ENCODE measurements around the gene MCRS1.

The MCRS1 gene

GRCh38 chr12:49554266-49554665 is 13.7 kb downstream of the MCRS1 start:
- TF ChIP-seq EZH2phosphoT487 (conservative IDR thresholded peaks at IDR 0.05; ENCODE audit: low read length) (no peak), CTCF (IDR thresholded peaks at IDR 0.05; ENCODE audit: insufficient read depth, low read length, poor library complexity, severe bottlenecking) (no peak)
- H3K9me3 ChIP-seq (ENCODE audit: insufficient read depth, low read length): no peaks in the 10 kb centered on the region
- H3K9ac ChIP-seq (ENCODE audit: low read length): no peak overlapping the region
- no peaks in the 10 kb centered on the region for H4K20me1 ChIP-seq (ENCODE audit: low read depth, low read length)
- H3K27ac ChIP-seq (ENCODE audit: low read depth, low read length): no peak overlapping the region
- no peak overlapping the region for H3K4me2 ChIP-seq (ENCODE audit: low read depth, low read length, poor library complexity, severe bottlenecking)
- no peaks in the 10 kb centered on the region for H3K36me3 ChIP-seq (ENCODE audit: low read length)
- H3K4me3 ChIP-seq (ENCODE audit: insufficient read depth, low read length, poor library complexity, severe bottlenecking): no peak overlapping the region
- no peaks in the 10 kb centered on the region for H3F3A ChIP-seq (ENCODE audit: insufficient read depth)
- no peaks in the 10 kb centered on the region for H3K9me2 ChIP-seq (replicated peaks; ENCODE audit: insufficient read depth, low read length)
- H3K27me3 ChIP-seq (ENCODE audit: low read length): no peaks in the 10 kb centered on the region
- H2AFZ ChIP-seq (ENCODE audit: low read depth, low read length, severe bottlenecking): no peak overlapping the region
- H3K79me2 ChIP-seq (ENCODE audit: insufficient read depth, low read length): no peaks in the 10 kb centered on the region

- H3K9ac ChIP-seq (ENCODE audit: low read length): no peak overlapping the region
- no peaks in the 10 kb centered on the region for H3K9me2 ChIP-seq (replicated peaks; ENCODE audit: insufficient read depth, low read length)
- no peak overlapping the region for H3K4me2 ChIP-seq (ENCODE audit: low read depth, low read length, poor library complexity, severe bottlenecking)
- no peak overlapping the region for H3K27ac ChIP-seq (ENCODE audit: low read depth, low read length)
- H2AFZ ChIP-seq (ENCODE audit: low read depth, low read length, severe bottlenecking): no peak overlapping the region
- TF ChIP-seq CTCF (IDR thresholded peaks at IDR 0.05; ENCODE audit: insufficient read depth, low read length, poor library complexity, severe bottlenecking) (peak; percentile 69), EZH2phosphoT487 (conservative IDR thresholded peaks at IDR 0.05; ENCODE audit: low read length) (no peak)
- no peaks in the 10 kb centered on the region for H4K20me1 ChIP-seq (ENCODE audit: low read depth, low read length)
- H3K9me3 ChIP-seq (ENCODE audit: insufficient read depth, low read length): no peaks in the 10 kb centered on the region
- no peak overlapping the region for H3K4me3 ChIP-seq (ENCODE audit: insufficient read depth, low read length, poor library complexity, severe bottlenecking)
- no peaks in the 10 kb centered on the region for H3K27me3 ChIP-seq (ENCODE audit: low read length)
- H3K79me2 ChIP-seq (ENCODE audit: insufficient read depth, low read length): no peaks in the 10 kb centered on the region
- no peaks in the 10 kb centered on the region for H3F3A ChIP-seq (ENCODE audit: insufficient read depth)
- no peaks in the 10 kb centered on the region for H3K36me3 ChIP-seq (ENCODE audit: low read length)
Measured at GRCh38 chr12:49553512-49554088, 14.3 kb downstream of the MCRS1 start.

GRCh38 chr12:49552899-49553298 is 15.0 kb downstream of the MCRS1 start:
- Histone ChIP-seq H2AFZ (ENCODE audit: low read depth, low read length, severe bottlenecking) (no peak overlapping the region), H3K9me3 (ENCODE audit: insufficient read depth, low read length) (no peaks in the 10 kb centered on the region)
- no peak for TF ChIP-seq EZH2phosphoT487 (conservative IDR thresholded peaks at IDR 0.05; ENCODE audit: low read length)
- no peak for TF ChIP-seq CTCF (IDR thresholded peaks at IDR 0.05; ENCODE audit: insufficient read depth, low read length, poor library complexity, severe bottlenecking)

More at GRCh38 chr12:49552899-49553298, 15.0 kb downstream of the MCRS1 start:
- Histone ChIP-seq H3K36me3 (ENCODE audit: low read length) (no peaks in the 10 kb centered on the region), H3K9ac (ENCODE audit: low read length) (no peak overlapping the region), H4K20me1 (ENCODE audit: low read depth, low read length) (no peaks in the 10 kb centered on the region), H3K4me3 (ENCODE audit: insufficient read depth, low read length, poor library complexity, severe bottlenecking) (no peak overlapping the region), H3K27me3 (ENCODE audit: low read length) (no peaks in the 10 kb centered on the region), H3K4me2 (ENCODE audit: low read depth, low read length, poor library complexity, severe bottlenecking) (no peak overlapping the region), H3K27ac (ENCODE audit: low read depth, low read length) (no peak overlapping the region), H3K79me2 (ENCODE audit: insufficient read depth, low read length) (no peaks in the 10 kb centered on the region), H3K9me2 (replicated peaks; ENCODE audit: insufficient read depth, low read length) (no peaks in the 10 kb centered on the region), H3F3A (ENCODE audit: insufficient read depth) (no peaks in the 10 kb centered on the region)
